HG03442 (cell line): ENCODE data around the gene HDHD3.
"Not testable (repeated sequence)": the region's sequence is repeated elsewhere in the genome, so short reads cannot be mapped to it uniquely, and the experiment has no call there.

Source experiments
- ATAC-seq: cut with Tn5 transposase; IDR thresholded peaks from one replicate; pipeline ENCODE4 v1.9.1; 2021; ENCODE audit warnings: mild to moderate bottlenecking, moderate library complexity; ENCODE audit not compliant: unreplicated experiment

Gene HDHD3, protein sequence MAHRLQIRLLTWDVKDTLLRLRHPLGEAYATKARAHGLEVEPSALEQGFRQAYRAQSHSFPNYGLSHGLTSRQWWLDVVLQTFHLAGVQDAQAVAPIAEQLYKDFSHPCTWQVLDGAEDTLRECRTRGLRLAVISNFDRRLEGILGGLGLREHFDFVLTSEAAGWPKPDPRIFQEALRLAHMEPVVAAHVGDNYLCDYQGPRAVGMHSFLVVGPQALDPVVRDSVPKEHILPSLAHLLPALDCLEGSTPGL

GRCh38 chr9:113376634-113377567 lies at the start of gene HDHD3:
TSS of gene HDHD3 (minus strand) at chr9:113376986. CDS start at chr9:113374354, 2,632 bp downstream.
- peak; percentile 77 for ATAC-seq

- no peak for ATAC-seq
These were observed 48.3 kb upstream of the HDHD3 start for GRCh38 chr9:113425072-113425471.

DNA sequence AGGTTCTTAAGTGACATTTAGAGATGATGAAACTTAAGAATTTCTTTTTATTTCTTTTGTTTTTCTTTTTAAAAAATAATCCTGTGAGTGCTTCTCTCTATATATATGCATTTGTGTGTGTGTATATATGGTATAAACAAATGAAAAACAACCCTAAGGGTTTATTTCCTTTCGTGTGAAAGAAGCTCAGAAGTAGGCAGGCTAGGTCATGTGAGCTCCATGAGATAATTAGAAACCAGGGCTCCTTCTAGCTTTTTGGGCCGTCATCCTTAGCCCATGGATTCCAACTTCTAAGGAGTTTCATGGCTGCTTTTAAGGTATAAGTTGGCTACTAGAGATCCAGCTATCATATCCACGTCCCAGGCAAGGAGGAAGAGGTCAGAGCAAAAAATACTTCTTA lies 44.9 kb upstream of the HDHD3 start:
- ATAC-seq: no peak

DNA sequence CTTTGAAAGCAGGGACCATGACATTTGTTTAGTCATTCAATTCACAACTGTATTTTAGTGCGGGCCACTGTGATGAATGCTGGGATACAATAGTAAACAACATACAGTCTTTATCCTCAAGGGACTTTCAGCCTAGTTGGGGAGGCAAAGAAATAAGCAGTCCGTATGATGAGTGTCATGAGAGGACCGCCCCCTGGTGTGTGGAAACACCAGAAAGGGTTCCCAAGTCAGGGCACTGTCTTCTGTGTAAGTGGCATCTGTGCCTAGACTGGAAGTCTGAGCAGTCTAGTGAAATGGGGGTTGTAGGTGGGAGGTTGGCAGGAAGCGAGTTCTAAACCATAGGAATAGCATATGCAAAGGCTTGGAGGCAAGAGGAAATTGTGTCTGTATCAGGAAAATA lies 40.6 kb upstream of the HDHD3 start:
- ATAC-seq: no peak

DNA sequence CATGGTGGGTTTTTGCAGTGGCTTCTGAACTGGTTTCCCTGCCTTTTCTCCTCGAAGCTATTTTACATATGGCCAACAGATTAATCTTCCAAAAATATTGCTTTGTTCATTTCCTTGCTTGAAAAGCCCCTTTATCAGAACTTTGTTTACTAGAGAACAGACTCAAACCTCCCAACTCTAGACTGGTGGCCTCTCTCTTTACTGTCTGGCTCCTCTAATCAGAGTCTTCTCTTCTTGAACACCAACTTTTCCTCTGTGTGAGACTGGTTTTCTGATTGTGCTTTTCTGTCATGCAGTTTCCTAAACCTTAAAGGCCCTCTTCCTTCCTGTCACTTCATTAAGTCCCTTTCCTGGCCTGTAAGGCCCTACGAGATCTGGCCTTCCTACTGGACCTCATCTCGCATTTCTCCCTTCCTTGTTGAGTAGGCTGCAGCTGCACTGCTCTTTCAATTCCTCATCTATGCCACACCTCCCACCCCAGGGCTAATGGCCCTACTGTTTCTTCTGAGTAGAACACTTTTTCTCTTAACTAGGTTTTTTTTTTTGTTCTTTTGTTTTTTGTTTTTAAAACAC lies 39.4 kb upstream of the HDHD3 start:
- peak; percentile 94 for ATAC-seq

- ATAC-seq: peak; percentile 92
These were observed 33.5 kb upstream of the HDHD3 start, which contains the start of the genes C9orf43 and POLE3 for GRCh38 chr9:113410207-113410864. TSS of gene C9orf43 (plus strand) at chr9:113410747. CDS start at chr9:113413494, 2,747 bp downstream. TSS of gene POLE3 (minus strand) at chr9:113410675. CDS start at chr9:113410293, 382 bp downstream.

GRCh38 chr9:113409883-113410206 lies 33.1 kb upstream of the HDHD3 start:
- ATAC-seq: no peak

GRCh38 chr9:113409481-113409880 lies 32.7 kb upstream of the HDHD3 start:
- no peak for ATAC-seq

- not testable (repeated sequence) for ATAC-seq
These were observed 30.2 kb upstream of the HDHD3 start for GRCh38 chr9:113406873-113407511.

- ATAC-seq: not testable (repeated sequence)
These were observed 29.6 kb upstream of the HDHD3 start for GRCh38 chr9:113406353-113406752.

GRCh38 chr9:113403646-113404045 lies 26.9 kb upstream of the HDHD3 start:
- no peak for ATAC-seq

DNA sequence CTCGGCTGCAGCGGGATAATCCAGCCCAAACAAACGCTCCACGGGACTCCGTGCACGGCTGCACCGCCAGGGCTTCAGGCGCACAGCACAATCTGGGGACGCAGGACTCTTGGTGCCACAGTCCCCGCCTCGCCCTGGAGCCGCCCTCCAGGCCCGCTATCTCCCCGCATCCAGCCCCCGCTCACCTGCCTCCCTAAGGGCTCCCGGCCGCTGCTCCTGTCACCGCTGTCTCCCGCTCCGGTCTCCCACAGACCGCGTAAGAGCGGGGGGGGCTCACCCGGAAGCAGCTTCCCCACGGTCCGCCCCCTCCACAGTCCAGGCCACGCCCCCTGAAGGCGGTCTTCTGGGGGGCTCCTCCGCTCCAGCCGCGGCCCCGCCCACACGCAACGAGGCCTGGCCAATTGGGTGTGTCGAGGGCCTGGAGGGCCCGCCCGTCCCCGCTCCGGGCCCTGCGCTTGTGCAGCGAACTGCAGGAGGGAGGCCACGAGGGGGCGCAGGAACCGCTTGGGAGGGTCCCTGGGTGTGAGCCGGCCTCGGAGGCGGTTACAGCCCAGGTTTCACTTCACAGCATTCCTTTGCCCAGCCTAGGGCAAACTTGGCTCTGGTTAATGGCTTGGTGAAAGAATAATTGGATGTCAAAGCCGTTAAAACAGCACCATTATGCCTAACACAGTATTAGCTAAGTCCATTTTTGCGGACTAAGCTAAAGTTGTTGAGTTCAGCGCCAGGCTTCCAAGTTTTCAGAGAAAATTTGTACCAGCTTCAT lies 24.4 kb upstream of the HDHD3 start, which contains the start of gene ALAD:
Gene ALAD (minus strand): TSS at position 258 of the 766 bp plus-strand sequence. CDS start 7,725 bp downstream, outside the sequence.
- ATAC-seq: peak; percentile 97

DNA sequence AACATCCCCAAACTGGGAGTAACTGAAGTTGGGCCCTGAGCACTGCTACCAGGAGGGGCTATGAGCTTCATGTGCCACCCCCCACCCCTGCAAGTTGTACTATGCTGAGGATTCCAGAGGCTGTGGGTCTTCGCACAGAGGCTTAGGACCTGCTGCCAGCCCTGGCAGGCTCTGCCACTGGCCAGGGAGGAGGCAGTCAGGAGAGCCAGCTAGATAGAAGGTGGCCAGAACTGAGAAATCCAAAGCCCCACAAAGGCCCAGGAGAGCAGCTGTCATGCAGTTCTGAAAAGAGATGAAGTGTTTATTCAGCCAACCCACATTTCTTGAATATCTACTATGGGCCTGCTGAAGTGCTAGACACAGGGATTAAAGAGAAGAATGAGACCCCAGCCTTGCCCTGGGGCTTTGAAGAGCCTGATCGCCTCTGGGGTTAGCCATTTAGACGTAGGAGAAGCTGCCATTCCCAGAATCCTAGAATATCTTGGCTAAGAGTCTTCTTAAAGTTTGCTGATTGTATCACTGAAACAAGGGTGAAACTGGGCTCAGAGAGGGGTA lies 22.9 kb upstream of the HDHD3 start:
- no peak for ATAC-seq

- no peak for ATAC-seq
These were observed 22.0 kb upstream of the HDHD3 start for GRCh38 chr9:113398796-113399195.

GRCh38 chr9:113397203-113397631 lies 20.4 kb upstream of the HDHD3 start:
- no peak for ATAC-seq

DNA sequence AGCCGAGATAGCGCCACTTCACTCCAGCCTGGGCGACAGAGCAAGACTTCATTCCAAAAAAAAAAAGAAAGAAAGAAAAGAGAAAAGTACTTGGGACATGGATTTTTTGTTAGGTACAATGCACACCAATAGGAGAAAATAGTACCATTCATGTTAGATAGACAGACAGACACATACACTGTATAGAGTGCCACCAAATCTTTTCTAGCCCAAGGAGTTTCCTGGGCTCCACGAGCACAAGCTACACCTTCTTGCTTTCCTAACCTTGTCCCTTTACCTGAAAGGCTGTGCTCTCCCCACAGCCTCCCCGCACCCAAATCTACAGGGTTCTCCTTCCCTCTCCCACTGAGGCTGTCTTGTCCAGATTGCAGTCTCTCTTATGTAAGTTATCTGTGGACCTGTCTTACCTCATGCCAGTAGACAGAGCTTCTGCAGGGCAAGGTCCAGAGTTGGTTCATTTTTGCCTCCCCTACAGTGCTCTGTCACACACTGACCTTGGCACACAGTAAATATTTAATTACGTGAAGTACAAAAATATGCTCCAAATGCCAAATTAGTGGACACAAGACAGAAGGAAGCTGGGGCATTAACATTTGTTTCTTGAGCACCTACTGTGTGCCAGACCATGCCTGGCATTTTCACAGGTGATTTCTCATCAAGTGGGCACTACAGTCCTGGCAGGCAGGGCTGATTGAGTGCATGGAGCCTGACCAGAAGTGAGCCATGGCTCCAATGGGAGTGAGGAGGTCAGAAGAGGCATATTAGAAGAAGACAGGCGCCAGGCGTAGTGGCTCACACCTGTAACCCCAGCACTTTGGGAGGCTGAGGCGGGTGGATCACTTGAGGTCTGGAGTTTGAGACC lies 18.4 kb upstream of the HDHD3 start:
- no peak for ATAC-seq

GRCh38 chr9:113393281-113393680 lies 16.5 kb upstream of the HDHD3 start:
- ATAC-seq: no peak

DNA sequence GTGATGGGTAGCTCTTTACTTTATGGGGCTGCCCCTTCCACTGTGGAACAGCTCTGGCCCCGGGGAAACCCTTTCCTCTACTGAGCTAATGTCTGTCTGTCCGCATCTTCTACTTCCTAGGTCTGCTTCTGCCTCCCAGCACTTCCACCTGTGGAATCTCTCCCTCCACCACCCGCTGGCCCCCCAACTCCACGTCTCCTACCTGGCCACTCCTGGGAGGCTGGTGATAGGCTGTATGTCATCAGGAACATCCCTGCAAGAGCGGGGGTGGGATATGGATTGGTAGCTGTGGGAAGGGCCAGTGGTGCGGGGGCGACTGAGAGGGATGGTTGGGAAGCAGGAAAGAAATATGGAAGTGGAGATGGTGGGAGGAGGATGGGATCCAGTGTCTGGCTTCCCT lies 15.1 kb upstream of the HDHD3 start:
- no peak for ATAC-seq
